Breast epithelium (tissue), 3 donors: ENCODE data around the gene HDDC3.
"Not testable (repeated sequence)": the region's sequence is repeated elsewhere in the genome, so short reads cannot be mapped to it uniquely, and the experiment has no call there.

Experiments used
- POLR2A ChIP-seq: fragments of 450-650 bp; IDR thresholded peaks from one replicate; pipeline ENCODE4 v1.6.1; 2016; ENCODE audit warnings: antibody characterized with exemption, mild to moderate bottlenecking, moderate library complexity
- TF ChIP-seq, protein P1 (sequence below), 3 donors: fragments of 450-650 bp; IDR thresholded peaks; one replicate each; pipeline ENCODE4 v1.5.1; 2016 to 2017; ENCODE audit warnings: antibody characterized with exemption in 3 of 3, mild to moderate bottlenecking in 3 of 3, moderate library complexity in 3 of 3

DNA sequence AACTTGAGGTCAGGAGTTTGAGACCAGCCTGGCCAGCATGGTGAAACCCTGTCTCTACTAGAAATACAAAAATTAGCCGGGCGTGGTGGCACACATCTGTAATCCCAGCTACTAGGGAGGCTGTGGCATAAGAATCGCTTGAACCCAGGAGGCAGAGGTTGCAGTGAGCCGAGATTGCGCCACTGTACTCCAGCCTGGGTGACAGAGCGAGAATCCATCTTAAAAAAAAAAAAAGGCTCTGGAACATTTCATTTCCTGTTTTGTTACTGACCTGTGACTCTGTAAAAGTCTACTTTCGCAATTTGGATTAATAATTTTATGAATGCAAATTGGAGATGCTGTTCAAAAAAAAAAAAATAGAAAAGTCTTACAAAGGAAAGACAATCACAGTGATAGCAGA is 4.2 kb downstream of the HDDC3 start:
- TF ChIP-seq, protein P1, sequence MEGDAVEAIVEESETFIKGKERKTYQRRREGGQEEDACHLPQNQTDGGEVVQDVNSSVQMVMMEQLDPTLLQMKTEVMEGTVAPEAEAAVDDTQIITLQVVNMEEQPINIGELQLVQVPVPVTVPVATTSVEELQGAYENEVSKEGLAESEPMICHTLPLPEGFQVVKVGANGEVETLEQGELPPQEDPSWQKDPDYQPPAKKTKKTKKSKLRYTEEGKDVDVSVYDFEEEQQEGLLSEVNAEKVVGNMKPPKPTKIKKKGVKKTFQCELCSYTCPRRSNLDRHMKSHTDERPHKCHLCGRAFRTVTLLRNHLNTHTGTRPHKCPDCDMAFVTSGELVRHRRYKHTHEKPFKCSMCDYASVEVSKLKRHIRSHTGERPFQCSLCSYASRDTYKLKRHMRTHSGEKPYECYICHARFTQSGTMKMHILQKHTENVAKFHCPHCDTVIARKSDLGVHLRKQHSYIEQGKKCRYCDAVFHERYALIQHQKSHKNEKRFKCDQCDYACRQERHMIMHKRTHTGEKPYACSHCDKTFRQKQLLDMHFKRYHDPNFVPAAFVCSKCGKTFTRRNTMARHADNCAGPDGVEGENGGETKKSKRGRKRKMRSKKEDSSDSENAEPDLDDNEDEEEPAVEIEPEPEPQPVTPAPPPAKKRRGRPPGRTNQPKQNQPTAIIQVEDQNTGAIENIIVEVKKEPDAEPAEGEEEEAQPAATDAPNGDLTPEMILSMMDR (IDR thresholded peaks at IDR 0.05), result not testable (repeated sequence)
- TF ChIP-seq POLR2A, result not testable (repeated sequence)
